Body of pancreas (tissue), 4 donors: Measurements from ENCODE around the gene SLC24A3. TPM values are rescaled to one million over a fixed set of nuclear protein-coding genes. Genes with fewer than 3 reads are reported as not detected.

ENCODE experiments used
- ATAC-seq: fragments of 150-250 bp; one replicate; pipeline ENCODE4 v1.9.1; 2016
- DNase-seq, 4 donors: peaks; one replicate each; pipeline ENCODE4 v3.0.0-alpha.2; 2019
- H3K27ac ChIP-seq, 4 donors: fragments of 200-600 bp; sonication (generic); 1 replicate in 3 of 4; 2 replicates in 1 of 4; pipeline versions ENCODE4 v1.5.1 to v1.6.1; 2016 to 2019; ENCODE audit warnings: mild to moderate bottlenecking in 1 of 4, mixed read lengths in 1 of 4, moderate library complexity in 1 of 4
- H3K27me3 ChIP-seq, 2 donors: fragments of 200-600 bp; sonication (generic); one replicate each; pipeline ENCODE4 v1.6.0; 2016; ENCODE audit warnings: mild to moderate bottlenecking in 1 of 2
- H3K36me3 ChIP-seq, 2 donors: fragments of 200-600 bp; sonication (generic); replicated peaks in 1 of 2; 2 replicates each; pipeline ENCODE4 v1.5.1; 2016; ENCODE audit warnings: low read depth in 2 of 2; ENCODE audit not compliant: insufficient read depth in 1 of 2
- H3K4me1 ChIP-seq: fragments of 200-600 bp; sonication (generic); one replicate; pipeline ENCODE4 v1.6.0; 2016
- H3K4me3 ChIP-seq, 2 donors: fragments of 200-600 bp; sonication (generic); 1 replicate in 1 of 2; 2 replicates in 1 of 2; pipeline ENCODE4 v1.5.1; 2016 to 2019
- H3K9me3 ChIP-seq, 3 donors: fragments of 200-600 bp; sonication (generic); 1 replicate in 2 of 3; 2 replicates in 1 of 3; pipeline ENCODE4 v1.5.1; 2016
- CTCF ChIP-seq, 7 experiments: fragments of 450-650 bp in 4 of 7; fragments of 200-600 bp in 3 of 7; sonication (generic) in 3 of 7; IDR thresholded peaks; one replicate each; pipeline ENCODE4 v1.5.1; 2016 to 2019; ENCODE audit warnings: antibody characterized with exemption in 7 of 7
- POLR2A ChIP-seq, 3 donors: fragments of 450-650 bp; IDR thresholded peaks; one replicate each; pipeline ENCODE4 v1.6.1; 2016; ENCODE audit warnings: antibody characterized with exemption in 3 of 3, mild to moderate bottlenecking in 2 of 3
- WGBS, 2 donors: methylation state at CpG; one replicate each; pipeline ENCODE4 v1.1.5; 2017; 5-methylcytosine and 5-hydroxymethylcytosine counted together
- intact Hi-C: fragments of 100-400 bp; cut with DNase I; formaldehyde crosslinking; loops from one replicate; pipeline ENCODE4 v1.15.1; 2023
- total RNA-seq, 2 donors: library from RNA; depleted of rRNA; stranded (reverse); fragments of >200 nt; gene quantifications; one replicate each; pipeline ENCODE4 v1.1.0, GENCODE V29; 2016

Gene SLC24A3
- total RNA-seq, 2 donors from 2014 or later, result 0.66 to 1.0 TPM

- WGBS, 2 donors, result 37 to 53% methylated on average over 5 of the region's 5 CpGs
- TF ChIP-seq POLR2A (IDR thresholded peaks at IDR 0.05) (no peak), CTCF (IDR thresholded peaks at IDR 0.05) (no peak)
- no peak overlapping the region for H3K27ac ChIP-seq
- ATAC-seq (peak; percentile 40), DNase-seq (peak in 1 of 4 donors; percentile 48)
- H3K36me3 ChIP-seq, result no peaks in the 10 kb centered on the region
- no peak overlapping the region for H3K4me3 ChIP-seq
- no peaks in the 10 kb centered on the region for H3K27me3 ChIP-seq
- intact Hi-C loops, result no loop called here
- H3K4me1 ChIP-seq, result no peaks in the 10 kb centered on the region
- no peaks in the 10 kb centered on the region for H3K9me3 ChIP-seq
Measured at GRCh38 chr20:19252451-19253120, 40.1 kb downstream of the SLC24A3 start.

GRCh38 chr20:19253316-19253715 is 40.9 kb downstream of the SLC24A3 start:
- Histone ChIP-seq H3K4me1 (no peaks in the 10 kb centered on the region), H3K9me3 (no peaks in the 10 kb centered on the region), H3K4me3 (no peak overlapping the region), H3K36me3 (no peaks in the 10 kb centered on the region), H3K27me3 (no peaks in the 10 kb centered on the region), H3K27ac (no peak overlapping the region)
- intact Hi-C loops, result no loop called here
- WGBS, 2 donors, result 71 to 80% methylated on average over 5 of the region's 5 CpGs
- TF ChIP-seq CTCF (IDR thresholded peaks at IDR 0.05) (no peak), POLR2A (IDR thresholded peaks at IDR 0.05) (no peak)
- ATAC-seq (no peak), DNase-seq (no peak)

GRCh38 chr20:19253916-19254820 is 41.7 kb downstream of the SLC24A3 start:
- H3K4me3 ChIP-seq, result no peak overlapping the region
- DNase-seq (no peak), ATAC-seq (no peak)
- no peaks in the 10 kb centered on the region for H3K9me3 ChIP-seq
- H3K27me3 ChIP-seq, result no peaks in the 10 kb centered on the region
- TF ChIP-seq POLR2A (IDR thresholded peaks at IDR 0.05), result no peak
- no peak for TF ChIP-seq CTCF (IDR thresholded peaks at IDR 0.05)
- H3K4me1 ChIP-seq, result no peaks in the 10 kb centered on the region
- WGBS, 2 donors, result 64 to 66% methylated on average over 11 to 13 of the region's 13 CpGs
- intact Hi-C loops, result no loop called here
- H3K36me3 ChIP-seq, result no peaks in the 10 kb centered on the region
- H3K27ac ChIP-seq, result no peak overlapping the region

- Histone ChIP-seq H3K4me1 (no peaks in the 10 kb centered on the region), H3K27ac (no peak overlapping the region), H3K36me3 (no peaks in the 10 kb centered on the region), H3K4me3 (no peak overlapping the region), H3K27me3 (no peaks in the 10 kb centered on the region), H3K9me3 (no peaks in the 10 kb centered on the region)
- no peak for DNase-seq
- intact Hi-C loops, result no loop called here
- no peak for TF ChIP-seq CTCF (IDR thresholded peaks at IDR 0.05)
- no peak for TF ChIP-seq POLR2A (IDR thresholded peaks at IDR 0.05)
- WGBS, 2 donors, result 32 to 47% methylated on average over 4 of the region's 4 CpGs
- no peak for ATAC-seq
Measured at GRCh38 chr20:19254956-19255355, 42.5 kb downstream of the SLC24A3 start.
